GM18499 (cell line): ENCODE data around the gene CMKLR1.

Experiments
- ATAC-seq: cut with Tn5 transposase; IDR thresholded peaks from one replicate; pipeline ENCODE4 v1.9.1; 2021; ENCODE audit warnings: moderate number of reproducible peaks; ENCODE audit not compliant: insufficient read depth, unreplicated experiment

The CMKLR1 gene

GRCh38 chr12:108240928-108241327 lies 98.2 kb downstream of the CMKLR1 start:
- no peak for ATAC-seq

- no peak for ATAC-seq
Observed at GRCh38 chr12:108240027-108240785, 98.9 kb downstream of the CMKLR1 start.

- ATAC-seq, result no peak
Observed at GRCh38 chr12:108239378-108239777, 99.7 kb downstream of the CMKLR1 start.

- ATAC-seq, result no peak
Observed at GRCh38 chr12:108238474-108238873, 100.6 kb downstream of the CMKLR1 start.
